Smooth muscle cell (in vitro differentiated cells): ENCODE results near the gene COL17A1. TPM values are rescaled to one million over a fixed set of nuclear protein-coding genes. Genes with fewer than 3 reads are reported as not detected.

Experiments
- DNase-seq: peaks from one replicate; lab custom pipeline; 2025; ENCODE audit not compliant: unreplicated experiment; lab: John Stamatoyannopoulos, UW
- H2AFZ ChIP-seq: fragments of 200-600 bp; sonication (generic); 2 replicates; pipeline ENCODE4 v1.6.0; 2016; ENCODE audit warnings: antibody characterized with exemption, low read depth, mild to moderate bottlenecking
- H3F3A ChIP-seq: fragments of 200-600 bp; sonication (generic); 2 replicates; pipeline ENCODE4 v1.6.0; 2017; ENCODE audit warnings: antibody characterized with exemption, low read depth
- H3K27ac ChIP-seq: fragments of 200-600 bp; sonication (generic); 2 replicates; pipeline ENCODE4 v1.5.1; 2016; ENCODE audit warnings: low read depth, mild to moderate bottlenecking
- H3K27me3 ChIP-seq: fragments of 200-600 bp; sonication (generic); 2 replicates; pipeline ENCODE4 v1.6.1; 2016; ENCODE audit warnings: low read depth, mild to moderate bottlenecking
- H3K36me3 ChIP-seq: fragments of 200-600 bp; sonication (generic); 2 replicates; pipeline ENCODE4 v1.5.1; 2016; ENCODE audit warnings: low read depth
- H3K4me1 ChIP-seq: fragments of 200-600 bp; sonication (generic); 2 replicates; pipeline ENCODE4 v1.5.1; 2016; ENCODE audit warnings: low read depth
- H3K4me2 ChIP-seq: fragments of 200-600 bp; sonication (generic); 2 replicates; pipeline ENCODE4 v1.6.0; 2016; ENCODE audit warnings: mild to moderate bottlenecking
- H3K4me3 ChIP-seq: fragments of 200-600 bp; sonication (generic); 2 replicates; pipeline ENCODE4 v1.5.1; 2016; ENCODE audit warnings: mild to moderate bottlenecking
- H3K79me2 ChIP-seq: fragments of 200-600 bp; sonication (generic); 2 replicates; pipeline ENCODE4 v1.6.0; 2016; ENCODE audit warnings: low read depth, mild to moderate bottlenecking
- H3K9ac ChIP-seq: fragments of 200-600 bp; sonication (generic); 2 replicates; pipeline ENCODE4 v1.6.0; 2016; ENCODE audit warnings: low read depth
- H3K9me3 ChIP-seq: fragments of 200-600 bp; sonication (generic); replicated peaks from 2 replicates; pipeline ENCODE4 v1.5.1; 2016; ENCODE audit warnings: low read depth
- H4K20me1 ChIP-seq: fragments of 200-600 bp; sonication (generic); 2 replicates; pipeline ENCODE4 v1.6.0; 2016; ENCODE audit warnings: low read depth
- WGBS: methylation state at CpG from one replicate; pipeline ENCODE4 v1.1.7; 2016; ENCODE audit warnings: low lambda C conversion rate; 5-methylcytosine and 5-hydroxymethylcytosine counted together
- polyA plus RNA-seq: library from polyadenylated mRNA; unstranded; fragments of >200 nt; fragmentation: Nextera tagmentation; extraction: Ambion mirVana; gene quantifications from 2 replicates; pipeline ENCODE4 v1.2.1, GENCODE V29; 2016
- total RNA-seq: library from RNA; depleted of rRNA; stranded (reverse); fragments of >200 nt; gene quantifications from 2 replicates; pipeline ENCODE4 v1.2.3, GENCODE V29; 2014
- TF ChIP-seq, protein P1 (sequence below): fragments of 200-600 bp; sonication (generic); IDR thresholded peaks from 2 replicates; pipeline ENCODE4 v1.5.1; 2017; ENCODE audit warnings: borderline replicate concordance, mild to moderate bottlenecking, antibody characterized with exemption; ENCODE audit not compliant: insufficient read depth, poor library complexity, severe bottlenecking

COL17A1 gene
- total and polyA plus RNA-seq, 2 experiments from 2014 or later = 31.5 to 150 TPM

GRCh38 chr10:104046651-104047050, 39.0 kb downstream of the COL17A1 start:
- Histone ChIP-seq H2AFZ (no peak overlapping the region), H3F3A (no peaks in the 10 kb centered on the region), H4K20me1 (no peaks in the 10 kb centered on the region), H3K27ac (no peak overlapping the region), H3K9ac (no peak overlapping the region), H3K4me2 (no peak overlapping the region), H3K4me1 (peaks cover 4% of the 10 kb centered on the region), H3K4me3 (no peak overlapping the region), H3K9me3 (no peaks in the 10 kb centered on the region), H3K27me3 (no peaks in the 10 kb centered on the region), H3K79me2 (no peaks in the 10 kb centered on the region), H3K36me3 (no peaks in the 10 kb centered on the region)
- WGBS = 93% methylated on average over 6 of the region's 6 CpGs
- TF ChIP-seq, protein P1, sequence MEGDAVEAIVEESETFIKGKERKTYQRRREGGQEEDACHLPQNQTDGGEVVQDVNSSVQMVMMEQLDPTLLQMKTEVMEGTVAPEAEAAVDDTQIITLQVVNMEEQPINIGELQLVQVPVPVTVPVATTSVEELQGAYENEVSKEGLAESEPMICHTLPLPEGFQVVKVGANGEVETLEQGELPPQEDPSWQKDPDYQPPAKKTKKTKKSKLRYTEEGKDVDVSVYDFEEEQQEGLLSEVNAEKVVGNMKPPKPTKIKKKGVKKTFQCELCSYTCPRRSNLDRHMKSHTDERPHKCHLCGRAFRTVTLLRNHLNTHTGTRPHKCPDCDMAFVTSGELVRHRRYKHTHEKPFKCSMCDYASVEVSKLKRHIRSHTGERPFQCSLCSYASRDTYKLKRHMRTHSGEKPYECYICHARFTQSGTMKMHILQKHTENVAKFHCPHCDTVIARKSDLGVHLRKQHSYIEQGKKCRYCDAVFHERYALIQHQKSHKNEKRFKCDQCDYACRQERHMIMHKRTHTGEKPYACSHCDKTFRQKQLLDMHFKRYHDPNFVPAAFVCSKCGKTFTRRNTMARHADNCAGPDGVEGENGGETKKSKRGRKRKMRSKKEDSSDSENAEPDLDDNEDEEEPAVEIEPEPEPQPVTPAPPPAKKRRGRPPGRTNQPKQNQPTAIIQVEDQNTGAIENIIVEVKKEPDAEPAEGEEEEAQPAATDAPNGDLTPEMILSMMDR = no peak
- DNase-seq = no peak

GRCh38 chr10:104045151-104046089, 40.3 kb downstream of the COL17A1 start:
- Histone ChIP-seq H3K36me3 (no peaks in the 10 kb centered on the region), H3K9me3 (no peaks in the 10 kb centered on the region), H3F3A (no peaks in the 10 kb centered on the region), H3K4me2 (no peak overlapping the region), H3K79me2 (no peaks in the 10 kb centered on the region), H3K4me3 (no peak overlapping the region), H4K20me1 (no peaks in the 10 kb centered on the region), H3K4me1 (peaks cover 4% of the 10 kb centered on the region), H3K9ac (no peak overlapping the region), H2AFZ (no peak overlapping the region), H3K27ac (no peak overlapping the region), H3K27me3 (no peaks in the 10 kb centered on the region)
- no peak for DNase-seq
- 70% methylated on average over 9 of the region's 9 CpGs for WGBS
- TF ChIP-seq, protein P1 = peak; percentile 65

GRCh38 chr10:104043854-104044253, 41.8 kb downstream of the COL17A1 start:
- TF ChIP-seq, protein P1 = no peak
- no peaks in the 10 kb centered on the region for H3K79me2 ChIP-seq
- H3K27me3 ChIP-seq = no peaks in the 10 kb centered on the region
- 72% methylated on average over 4 of the region's 4 CpGs for WGBS
- DNase-seq = no peak
- no peak overlapping the region for H2AFZ ChIP-seq
- no peak overlapping the region for H3K4me3 ChIP-seq
- no peaks in the 10 kb centered on the region for H3F3A ChIP-seq
- no peaks in the 10 kb centered on the region for H3K9me3 ChIP-seq
- no peak overlapping the region for H3K9ac ChIP-seq
- H4K20me1 ChIP-seq = no peaks in the 10 kb centered on the region
- H3K4me2 ChIP-seq = no peak overlapping the region
- H3K4me1 ChIP-seq = peaks cover 4% of the 10 kb centered on the region
- no peak overlapping the region for H3K27ac ChIP-seq
- H3K36me3 ChIP-seq = no peaks in the 10 kb centered on the region
